ENCODE data around the gene CD36.

CD36 gene
- 0.10 to 0.74 reads per million in 2 donors for total RNA-seq

DNA sequence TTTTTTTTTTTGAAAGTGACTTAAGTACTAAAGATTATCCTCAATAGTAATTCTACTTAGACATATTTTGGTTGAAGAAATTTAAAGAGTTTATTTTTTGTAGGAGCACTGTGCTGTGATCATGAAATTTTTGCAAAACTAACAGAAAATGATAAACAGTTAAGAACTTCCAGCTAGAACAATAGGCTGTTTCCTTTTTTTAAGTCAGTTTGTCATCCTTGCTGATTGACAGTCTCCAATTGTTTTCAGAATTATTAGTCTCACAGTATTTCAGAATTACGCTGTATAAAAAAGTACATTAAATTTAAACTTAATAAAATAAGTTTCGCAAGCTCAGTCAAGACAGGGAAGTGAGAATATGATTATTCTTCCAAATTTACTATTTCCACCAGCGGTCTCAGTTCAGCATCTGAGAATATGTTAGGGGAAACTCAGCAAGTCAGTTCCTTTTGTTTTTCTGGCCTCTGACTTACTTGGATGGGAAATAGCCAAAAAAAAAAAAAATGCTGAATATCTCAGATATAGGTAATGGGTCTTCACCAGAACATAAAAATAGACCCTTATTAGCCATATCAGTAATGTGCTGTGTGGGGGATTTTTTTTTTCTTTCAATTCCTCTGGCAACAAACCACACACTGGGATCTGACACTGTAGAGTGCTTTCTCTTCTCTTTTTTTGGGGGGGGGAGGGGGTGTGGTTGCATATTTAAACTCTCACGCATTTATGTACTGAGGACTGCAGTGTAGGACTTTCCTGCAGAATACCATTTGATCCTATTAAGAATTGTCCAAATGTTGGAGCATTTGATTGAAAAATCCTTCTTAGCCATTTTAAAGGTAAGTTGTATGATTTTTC lies at the start of gene CD36:
TSS of gene CD36 (plus strand) at position 732 of the 855 bp plus-strand sequence. CDS start 8,099 bp downstream, outside the sequence.
- DNase-seq = no peak

DNA sequence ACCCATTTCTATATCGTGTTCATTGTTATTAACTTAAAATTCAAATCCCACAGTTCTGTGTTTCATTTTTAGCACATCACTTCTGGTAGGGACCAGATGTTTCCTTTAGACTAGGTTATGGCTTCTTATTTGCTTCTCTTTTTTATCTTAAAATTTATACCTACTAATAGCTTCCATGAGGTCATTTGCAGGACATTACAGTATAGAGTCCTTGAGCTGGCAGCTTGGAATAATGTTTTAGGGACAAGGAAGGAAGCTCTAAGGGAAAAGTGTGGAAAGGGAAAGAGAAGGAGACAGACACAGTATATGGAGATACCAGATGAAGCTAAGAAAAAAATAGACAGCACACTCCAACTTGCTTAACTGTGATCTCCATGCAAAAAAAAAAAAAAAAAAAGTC lies 48.8 kb upstream of the CD36 start:
- no peak for DNase-seq

DNA sequence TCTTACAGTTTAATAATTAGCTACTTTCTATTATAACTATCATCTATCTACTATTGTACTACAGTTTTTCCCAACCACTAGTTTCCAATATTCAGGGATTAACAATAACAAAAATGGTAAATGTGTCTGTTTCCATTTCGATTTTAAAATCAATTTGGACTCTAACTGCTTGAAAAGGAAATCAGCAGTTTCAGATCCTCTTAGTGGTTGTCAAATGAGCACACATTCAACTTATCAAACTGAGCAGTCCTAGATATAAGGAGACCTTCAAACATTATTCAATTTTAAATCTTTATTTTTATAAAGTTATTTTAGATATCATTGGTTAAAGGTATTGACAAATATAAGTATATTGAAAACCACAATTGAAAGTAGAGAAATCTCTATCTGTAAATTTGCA lies 46.8 kb upstream of the CD36 start:
- DNase-seq = no peak

DNA sequence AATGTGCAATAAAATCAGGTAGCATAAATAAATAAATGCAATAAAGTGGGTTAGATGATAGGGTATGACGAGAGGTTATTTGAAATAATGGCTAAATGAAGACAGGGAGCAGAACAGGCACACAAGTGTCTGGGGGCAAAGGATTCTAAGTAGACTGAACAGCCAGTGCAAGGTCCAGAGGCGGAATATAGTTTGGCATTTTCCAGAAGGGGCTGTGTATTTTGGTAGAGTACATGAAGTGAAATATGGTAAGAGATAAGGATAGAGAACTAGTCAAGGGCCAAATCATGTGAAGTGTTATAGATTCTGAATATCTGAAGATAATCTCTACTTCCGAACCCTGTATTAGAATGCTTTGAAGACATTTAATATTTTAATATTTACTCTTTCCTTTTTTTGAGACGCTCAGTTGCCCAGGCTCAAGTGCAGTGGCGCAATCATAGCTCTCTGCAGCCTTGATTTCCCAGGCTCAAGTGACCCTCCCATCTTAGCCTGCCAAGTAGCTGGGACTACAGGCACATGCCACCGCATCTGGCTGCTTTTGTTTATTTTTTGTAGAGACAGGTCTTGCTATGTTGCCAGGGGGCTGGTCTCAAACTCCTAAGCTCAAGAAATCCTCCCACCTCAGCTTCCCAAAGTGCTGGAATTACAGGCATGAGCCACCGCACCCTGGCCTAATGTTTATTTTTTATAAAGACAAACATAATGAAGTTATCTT lies 44.4 kb upstream of the CD36 start:
- DNase-seq = no peak

DNA sequence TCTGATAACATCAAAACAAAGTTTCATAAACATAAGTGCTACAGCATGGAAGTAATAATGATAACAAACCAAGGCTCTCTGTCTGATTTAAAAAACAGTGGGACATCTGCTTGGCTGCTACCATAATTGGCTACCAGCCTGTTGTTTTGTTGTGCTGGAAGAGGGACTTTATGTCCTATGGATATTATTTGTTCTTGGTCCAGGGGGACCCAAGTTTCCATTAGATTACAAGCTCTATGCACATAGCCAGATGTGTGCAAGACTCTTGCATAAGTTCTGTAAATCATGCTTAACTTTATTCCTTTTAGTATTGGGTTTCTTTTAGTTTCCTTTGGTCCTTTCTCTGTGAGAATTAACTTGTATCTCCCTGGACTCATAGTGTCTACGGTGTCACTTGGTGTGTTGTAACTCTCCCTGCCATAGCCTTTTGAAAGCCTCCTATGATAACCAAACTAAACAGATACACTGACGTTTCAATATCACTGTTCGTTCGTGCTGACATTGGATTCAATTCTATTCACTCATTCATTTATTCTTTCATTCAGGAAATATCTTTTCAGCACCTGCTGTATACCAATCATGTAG lies 41.4 kb upstream of the CD36 start:
- DNase-seq = no peak

DNA sequence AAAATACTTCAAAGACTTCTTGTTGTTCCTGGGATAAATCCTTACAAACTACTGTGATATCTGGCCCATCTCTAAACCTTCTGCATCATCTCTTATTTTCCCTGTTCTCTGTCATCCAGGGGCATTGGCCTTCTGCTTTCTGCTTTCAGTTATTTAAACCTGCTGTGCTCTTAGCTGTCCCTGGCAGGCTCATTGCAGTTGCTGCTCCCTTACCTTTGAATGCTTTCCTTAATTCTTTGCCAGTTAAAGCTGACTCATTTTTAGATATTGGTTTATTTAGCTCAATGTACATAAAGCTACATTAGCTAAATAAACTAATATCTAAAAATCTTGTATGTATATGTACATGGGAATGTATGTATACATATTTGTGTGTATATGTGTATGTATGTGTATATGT lies 40.6 kb upstream of the CD36 start:
- DNase-seq = no peak

DNA sequence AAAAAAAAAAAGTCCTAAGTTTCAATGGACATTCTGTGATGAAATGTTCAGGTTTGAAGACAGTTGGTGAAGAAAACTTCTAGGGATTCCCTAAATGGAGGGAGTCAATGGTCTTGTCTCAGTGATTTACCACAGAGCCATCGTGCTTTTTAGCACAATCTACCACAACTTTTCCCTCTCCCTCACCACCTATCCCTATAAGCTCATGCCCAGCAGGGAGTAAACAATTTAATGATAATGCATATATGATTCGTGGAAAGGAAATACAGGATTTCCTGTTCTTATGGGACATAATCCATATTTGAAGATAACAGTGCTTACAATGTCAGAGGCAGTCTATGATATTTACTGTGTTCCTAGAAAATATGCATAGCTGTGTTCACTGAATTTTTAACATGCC lies 38.4 kb upstream of the CD36 start:
- no peak for DNase-seq

DNA sequence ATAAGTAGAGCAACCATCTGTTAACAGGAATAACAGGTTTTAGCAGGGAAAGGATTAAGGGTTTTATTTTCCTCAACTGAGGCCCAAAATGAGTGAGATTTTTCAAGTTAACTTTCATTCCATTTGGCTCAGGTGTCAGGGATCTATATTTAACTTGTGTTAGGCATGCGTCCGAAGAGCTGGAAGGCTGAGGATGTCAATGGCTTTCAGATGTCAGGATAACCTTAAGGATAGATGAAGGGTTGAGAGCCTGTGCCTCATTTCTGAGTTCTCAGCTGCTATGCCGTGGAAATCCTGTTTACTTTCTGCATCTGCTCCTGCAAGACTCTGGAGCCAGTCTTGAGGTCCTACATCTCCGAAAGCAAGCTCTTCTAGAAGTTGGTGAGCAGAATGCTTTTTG lies 36.4 kb upstream of the CD36 start:
- no peak for DNase-seq

DNA sequence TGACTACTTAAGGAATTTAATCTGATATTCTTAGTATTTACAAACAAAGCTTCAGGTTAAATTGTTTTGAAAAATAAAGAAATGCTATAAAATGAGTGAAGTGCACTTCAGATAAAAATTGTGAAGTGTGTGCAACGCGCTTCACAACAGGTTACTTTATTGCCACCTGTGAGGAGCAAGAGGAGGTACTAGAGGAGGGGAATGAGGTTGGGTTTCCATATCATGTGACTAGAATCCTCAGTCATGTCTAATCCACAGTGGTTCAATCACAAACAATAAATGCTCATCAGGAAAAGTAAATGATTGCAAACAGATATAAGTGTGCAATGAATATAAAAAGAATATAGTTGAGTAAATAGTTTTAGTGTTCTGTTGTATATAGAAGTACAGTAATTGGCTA lies 34.5 kb upstream of the CD36 start:
- DNase-seq = no peak

DNA sequence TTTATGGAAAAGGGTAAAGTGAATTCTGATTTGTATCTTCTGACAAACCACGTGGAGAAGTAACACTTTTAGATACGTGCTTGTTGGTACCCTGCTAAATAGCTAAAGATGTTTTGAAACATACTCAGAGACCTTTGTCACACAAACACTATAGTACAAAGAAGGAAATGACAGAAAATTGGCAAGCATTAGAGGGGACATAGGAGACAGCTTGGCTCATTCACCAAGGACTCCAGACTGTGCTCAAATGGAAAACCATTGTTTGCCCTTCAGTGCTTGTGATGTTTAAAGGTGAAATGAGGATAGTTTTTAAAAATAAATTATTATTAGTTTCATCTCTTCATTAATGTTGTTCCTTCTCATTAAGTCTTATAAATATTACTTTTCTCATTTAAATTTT lies 34.0 kb upstream of the CD36 start:
- no peak for DNase-seq

DNA sequence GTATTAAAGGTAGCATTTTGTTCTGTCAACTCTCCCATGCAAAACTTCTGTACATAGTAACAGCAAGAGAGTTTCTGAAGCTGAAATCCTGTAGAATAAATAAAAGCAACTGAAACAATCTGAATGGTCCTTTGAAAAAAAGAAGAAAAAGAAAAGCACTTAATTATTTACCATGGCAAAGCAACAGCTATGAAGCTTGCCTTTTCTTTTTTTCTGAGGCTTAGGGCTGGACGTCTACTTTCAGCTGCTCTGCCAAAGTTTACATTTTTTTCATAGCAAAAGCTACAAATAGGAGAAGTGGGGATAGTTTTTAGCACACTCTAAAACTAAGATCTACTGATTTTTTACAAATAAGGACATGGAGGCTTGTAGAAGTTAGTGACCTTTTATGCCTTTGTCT lies 31.3 kb upstream of the CD36 start:
- no peak for DNase-seq

DNA sequence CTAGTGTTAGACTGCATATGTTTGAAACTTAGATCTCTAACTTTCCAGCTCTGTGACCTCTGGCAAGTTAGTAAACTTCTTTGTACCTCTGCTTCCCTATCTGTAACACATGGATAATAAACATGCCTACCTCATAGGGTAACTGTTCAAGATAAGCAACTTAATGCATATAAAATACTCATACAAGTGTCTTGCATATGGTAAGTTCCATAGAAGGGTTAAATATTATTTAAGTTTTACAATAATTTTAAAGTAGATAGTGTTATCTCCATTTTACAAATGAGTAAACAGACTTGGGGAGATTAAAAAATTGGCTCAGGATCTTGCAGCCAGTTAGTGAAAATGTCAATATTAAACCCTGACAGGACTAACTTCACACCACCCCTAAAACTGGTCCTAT lies 30.1 kb upstream of the CD36 start:
- DNase-seq = no peak

DNA sequence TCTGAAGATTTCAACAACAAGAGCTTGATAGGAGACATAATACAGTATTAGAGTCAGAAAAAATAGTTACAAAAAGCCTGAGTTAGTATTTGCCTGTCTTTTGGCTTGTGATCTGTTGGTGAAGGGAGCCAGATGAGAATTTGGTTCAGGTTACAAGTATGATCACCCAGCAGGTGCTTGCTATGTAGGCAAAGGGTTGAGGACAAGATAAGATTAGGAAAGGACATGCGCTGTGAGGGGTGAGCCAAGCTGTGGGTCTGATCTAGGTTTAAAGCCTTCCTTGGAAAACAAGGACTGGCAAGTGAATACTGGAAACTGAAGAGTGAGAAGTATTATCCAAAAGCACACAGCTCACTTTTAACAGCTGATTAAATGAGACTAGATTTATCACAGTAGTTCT lies 28.7 kb upstream of the CD36 start:
- no peak for DNase-seq

DNA sequence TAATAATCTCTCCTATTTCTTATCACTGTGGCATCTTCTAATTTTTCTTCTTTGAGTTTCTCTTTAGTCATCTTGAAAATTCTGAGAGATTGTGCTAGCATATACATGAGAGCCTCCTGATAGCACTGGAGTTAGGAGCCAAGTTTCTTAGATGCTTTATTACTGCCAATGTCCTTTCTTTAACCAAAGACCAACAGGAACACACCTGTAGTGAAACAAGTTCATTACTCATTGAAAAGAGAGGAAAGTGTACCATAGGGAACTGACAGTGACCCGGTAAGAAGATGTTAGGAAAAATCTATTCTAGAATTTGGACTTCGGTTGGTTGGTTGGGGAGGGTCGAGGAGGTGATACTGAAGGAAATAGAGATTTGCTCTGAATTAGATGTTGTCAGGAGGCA lies 27.1 kb upstream of the CD36 start:
- DNase-seq = no peak

DNA sequence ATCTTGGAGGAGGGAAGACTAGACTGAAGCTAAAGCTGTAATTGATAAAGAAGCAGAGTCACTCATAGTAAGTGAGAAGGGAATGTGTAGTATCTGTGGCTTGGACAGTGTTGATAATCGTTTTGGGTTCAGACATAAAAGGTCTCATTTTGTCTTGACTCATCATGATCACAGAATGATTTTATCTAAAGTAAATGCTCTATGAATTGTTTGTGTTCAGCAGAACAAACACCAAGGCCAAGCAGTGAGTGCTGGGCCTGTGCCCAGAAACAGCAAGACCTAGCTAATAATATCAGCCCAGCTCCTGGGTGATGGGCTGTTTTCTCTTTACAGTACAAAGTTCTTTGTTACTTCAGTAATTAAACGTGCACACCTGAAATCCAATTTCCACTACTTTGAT lies 26.7 kb upstream of the CD36 start:
- DNase-seq = no peak

DNA sequence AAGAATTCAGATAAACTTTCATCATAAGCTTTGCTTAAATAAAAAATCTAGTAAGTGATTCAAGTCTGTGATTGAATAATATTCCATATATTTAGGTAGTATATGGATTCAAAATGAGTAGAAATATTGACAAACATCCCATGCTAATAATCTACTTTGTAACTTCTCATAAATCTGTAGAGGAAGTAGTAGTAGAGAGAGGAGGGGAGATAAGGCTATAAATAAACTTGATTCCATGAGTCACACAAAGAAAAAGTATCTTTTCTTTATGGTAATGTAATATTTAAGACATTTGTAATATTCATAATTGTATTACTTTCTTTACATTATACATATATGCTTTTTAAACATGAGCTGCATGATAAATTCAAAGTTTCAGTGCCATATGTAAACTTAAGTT lies 25.6 kb upstream of the CD36 start:
- no peak for DNase-seq

DNA sequence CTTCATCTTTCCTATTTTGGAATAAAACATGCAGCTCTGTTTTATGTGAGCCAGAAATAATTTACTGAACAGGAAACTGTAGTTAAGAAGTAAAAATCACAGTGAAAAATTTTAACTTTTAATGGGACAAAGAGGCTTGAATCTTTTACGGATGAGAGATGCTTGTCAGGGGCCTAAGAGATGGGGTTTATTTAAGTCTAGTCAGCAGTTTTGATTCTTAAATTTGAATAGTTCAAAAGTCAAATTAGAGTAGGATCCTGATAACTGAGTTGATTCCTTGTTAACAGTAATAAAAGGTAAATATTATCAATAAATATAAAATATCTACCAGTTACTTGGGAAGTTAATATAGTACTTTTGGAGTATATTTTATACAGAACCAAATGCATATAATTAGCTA lies 24.9 kb upstream of the CD36 start:
- DNase-seq = no peak

DNA sequence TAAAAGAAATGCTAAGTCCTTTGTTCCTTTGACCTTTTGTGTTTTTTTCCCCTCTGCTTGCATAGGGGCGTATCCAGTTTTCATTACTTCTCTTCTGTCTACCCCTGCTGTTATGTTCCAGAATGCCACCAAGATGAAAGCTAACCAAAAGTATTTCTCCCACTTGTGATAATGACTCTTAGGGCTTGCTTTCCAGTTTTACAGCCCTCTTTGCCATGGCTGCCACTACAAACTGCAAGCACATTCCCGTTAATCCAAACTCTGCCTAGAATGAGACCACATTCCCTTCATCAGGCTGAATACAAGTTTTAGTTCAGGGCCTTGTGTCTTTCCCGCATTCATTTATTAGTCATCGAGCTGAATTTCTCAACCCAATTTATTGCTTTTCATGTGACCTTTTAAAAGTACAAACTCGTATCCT lies 23.6 kb upstream of the CD36 start:
- no peak for DNase-seq

DNA sequence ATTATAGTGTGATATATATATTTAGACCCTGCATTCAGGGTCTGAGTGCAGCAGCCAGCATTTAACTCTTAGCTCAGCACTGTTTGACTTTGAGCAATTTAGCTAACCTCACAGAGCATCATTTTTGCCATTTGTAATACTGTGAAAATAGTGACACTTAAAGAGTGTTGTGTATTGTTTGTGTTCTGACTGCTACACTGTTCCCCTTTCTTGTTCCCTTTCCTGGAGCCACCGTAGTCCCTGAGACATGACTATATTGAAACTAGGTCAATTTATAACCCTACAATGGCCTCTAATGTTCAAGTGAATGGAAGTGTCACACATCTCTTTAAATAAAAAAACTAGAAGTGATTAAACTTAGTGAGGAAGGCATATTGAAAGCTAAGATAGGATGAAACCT lies 20.3 kb upstream of the CD36 start:
- no peak for DNase-seq

DNA sequence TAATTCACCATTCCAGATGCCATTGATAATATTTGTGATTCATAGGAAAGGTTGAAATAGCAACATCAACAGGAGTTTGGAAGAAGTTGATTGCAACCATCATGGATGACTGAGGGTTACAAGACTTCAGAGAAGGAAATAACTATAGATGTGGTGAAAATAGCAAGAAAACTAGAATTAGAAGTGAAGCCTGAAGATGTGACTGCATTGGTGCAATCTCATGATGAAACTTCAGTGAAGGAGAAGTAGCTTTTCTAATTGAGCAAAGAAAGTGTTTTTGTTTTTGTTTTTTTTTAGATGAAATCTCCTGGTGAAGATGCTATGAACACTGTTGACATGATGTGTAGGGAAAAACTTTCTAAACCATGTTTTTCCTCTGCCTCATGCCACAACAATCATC lies 18.7 kb upstream of the CD36 start:
- no peak for DNase-seq

DNA sequence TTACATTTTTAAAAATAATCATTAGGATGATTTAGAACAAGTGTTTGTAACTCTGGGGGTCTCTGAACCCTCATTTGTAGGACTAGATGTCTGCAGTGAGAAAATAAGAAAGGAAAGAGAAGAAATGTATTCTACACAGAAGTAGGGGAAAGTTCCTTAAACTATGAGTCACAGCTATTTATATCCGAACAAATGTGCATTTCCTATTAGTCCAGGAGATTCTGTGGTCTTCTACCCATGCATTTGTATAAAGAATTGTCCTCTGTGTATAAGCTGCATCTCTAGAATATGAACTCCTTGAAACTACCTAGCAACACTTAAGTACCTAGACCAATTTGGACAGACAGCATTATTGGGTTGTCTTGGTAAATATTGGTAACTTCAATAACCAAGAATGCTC lies 15.9 kb upstream of the CD36 start:
- DNase-seq = no peak

DNA sequence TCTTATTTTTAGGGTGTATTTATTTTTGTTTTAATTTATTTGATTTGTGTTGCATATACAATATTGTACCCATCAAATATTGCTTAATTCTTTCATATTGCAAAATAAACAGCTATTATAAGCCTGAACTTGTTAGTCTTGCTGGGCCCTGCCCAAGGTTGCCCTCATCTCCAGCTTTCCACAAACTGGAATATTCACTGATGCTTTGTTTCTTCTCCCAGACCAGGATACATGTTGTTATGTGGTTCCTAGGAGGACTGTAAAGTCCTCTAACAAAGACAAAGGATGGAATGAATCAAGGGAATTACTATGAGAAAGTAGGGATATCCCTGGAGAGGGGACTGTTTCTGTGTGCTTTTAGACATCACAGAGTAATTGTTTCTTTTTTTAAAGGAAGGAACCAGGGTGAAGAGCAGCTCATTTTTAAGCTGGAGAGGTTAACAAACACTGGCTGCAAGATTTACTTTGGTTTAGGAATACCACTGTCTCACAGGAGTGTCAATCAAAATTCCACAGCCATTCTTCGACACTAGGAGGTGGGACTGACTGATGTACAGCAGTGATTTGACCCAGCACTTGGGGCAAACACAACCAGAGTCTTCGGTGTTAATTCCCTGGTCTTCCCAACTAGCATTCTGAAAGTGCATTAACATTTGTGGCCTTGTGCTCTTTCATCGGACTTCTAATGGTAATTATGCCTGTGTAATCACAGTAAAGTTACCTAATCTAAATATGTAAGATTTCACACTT lies 14.8 kb upstream of the CD36 start:
- DNase-seq = no peak

DNA sequence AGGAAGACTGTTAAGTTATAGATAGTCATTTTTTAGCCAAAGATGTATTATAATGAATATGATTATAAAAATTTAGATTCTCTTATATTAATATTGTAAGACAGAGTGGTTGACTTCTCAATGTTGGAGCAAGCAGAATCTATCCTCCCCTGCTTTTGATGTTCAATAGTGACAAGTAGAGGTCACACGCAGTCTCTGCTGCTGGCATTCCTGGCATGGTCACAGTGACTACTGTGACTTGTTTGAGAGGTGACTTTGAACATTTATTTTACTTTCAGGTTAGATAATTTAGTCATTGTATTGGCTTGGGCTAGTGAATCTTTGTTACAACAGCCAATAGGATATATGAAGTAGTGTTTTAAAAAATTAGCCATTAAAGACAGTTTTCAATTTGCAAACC lies 13.7 kb upstream of the CD36 start:
- no peak for DNase-seq

All from activated gamma-delta T cell (primary cell).